Type B pancreatic cell (in vitro differentiated cells): ENCODE measurements around the gene OTOA. TPM values are rescaled to one million over a fixed set of nuclear protein-coding genes. Genes with fewer than 3 reads are reported as not detected.
"Not testable (repeated sequence)": the region's sequence is repeated elsewhere in the genome, so short reads cannot be mapped to it uniquely, and the experiment has no call there.

Experiments
- DNase-seq: peaks from one replicate; pipeline ENCODE4 v3.0.0; 2021; ENCODE audit warnings: mixed read lengths; ENCODE audit not compliant: unreplicated experiment; ENCODE audit errors: extremely low spot score
- H3K27ac Mint-ChIP-seq: 2 replicates; pipeline ENCODE4 v1.8.0; 2021; ENCODE audit warnings: mild to moderate bottlenecking, mixed read lengths
- H3K27me3 Mint-ChIP-seq: 2 replicates; pipeline ENCODE4 v1.8.0; 2021; ENCODE audit warnings: mixed read lengths
- H3K36me3 Mint-ChIP-seq: 2 replicates; pipeline ENCODE4 v1.8.0; 2021; ENCODE audit warnings: mixed read lengths
- H3K4me1 Mint-ChIP-seq: one replicate; pipeline ENCODE4 v1.8.0; 2021; ENCODE audit warnings: mixed read lengths; ENCODE audit not compliant: unreplicated experiment
- H3K4me3 Mint-ChIP-seq: 2 replicates; pipeline ENCODE4 v1.8.0; 2021; ENCODE audit warnings: mild to moderate bottlenecking, mixed read lengths
- H3K9me3 Mint-ChIP-seq: 2 replicates; pipeline ENCODE4 v1.8.0; 2021; ENCODE audit warnings: mixed read lengths
- total RNA-seq: library from RNA; stranded (reverse); gene quantifications from 2 replicates; pipeline ENCODE4 v1.2.1, GENCODE V29; 2021; ENCODE audit warnings: low replicate concordance
- TF ChIP-seq, protein P1 (sequence below): fragments of 200-600 bp; sonication (generic); conservative IDR thresholded peaks from 2 replicates; pipeline ENCODE4 v1.5.0; 2021; ENCODE audit warnings: antibody characterized with exemption, mild to moderate bottlenecking

The OTOA gene
- total RNA-seq, 1 donor from 2014 or later, result 0.17 TPM

GRCh38 chr16:21683184-21683583 lies 19.4 kb downstream of the OTOA start:
- H3K27me3 Mint-ChIP-seq, result peaks cover 14% of the 10 kb centered on the region
- no peaks in the 10 kb centered on the region for H3K36me3 Mint-ChIP-seq
- no peak for DNase-seq
- no peak overlapping the region for H3K4me3 Mint-ChIP-seq
- H3K27ac Mint-ChIP-seq, result no peak overlapping the region
- H3K4me1 Mint-ChIP-seq, result no peaks in the 10 kb centered on the region
- TF ChIP-seq, protein P1, sequence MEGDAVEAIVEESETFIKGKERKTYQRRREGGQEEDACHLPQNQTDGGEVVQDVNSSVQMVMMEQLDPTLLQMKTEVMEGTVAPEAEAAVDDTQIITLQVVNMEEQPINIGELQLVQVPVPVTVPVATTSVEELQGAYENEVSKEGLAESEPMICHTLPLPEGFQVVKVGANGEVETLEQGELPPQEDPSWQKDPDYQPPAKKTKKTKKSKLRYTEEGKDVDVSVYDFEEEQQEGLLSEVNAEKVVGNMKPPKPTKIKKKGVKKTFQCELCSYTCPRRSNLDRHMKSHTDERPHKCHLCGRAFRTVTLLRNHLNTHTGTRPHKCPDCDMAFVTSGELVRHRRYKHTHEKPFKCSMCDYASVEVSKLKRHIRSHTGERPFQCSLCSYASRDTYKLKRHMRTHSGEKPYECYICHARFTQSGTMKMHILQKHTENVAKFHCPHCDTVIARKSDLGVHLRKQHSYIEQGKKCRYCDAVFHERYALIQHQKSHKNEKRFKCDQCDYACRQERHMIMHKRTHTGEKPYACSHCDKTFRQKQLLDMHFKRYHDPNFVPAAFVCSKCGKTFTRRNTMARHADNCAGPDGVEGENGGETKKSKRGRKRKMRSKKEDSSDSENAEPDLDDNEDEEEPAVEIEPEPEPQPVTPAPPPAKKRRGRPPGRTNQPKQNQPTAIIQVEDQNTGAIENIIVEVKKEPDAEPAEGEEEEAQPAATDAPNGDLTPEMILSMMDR, result no peak
- H3K9me3 Mint-ChIP-seq, result no peaks in the 10 kb centered on the region

- H3K27ac Mint-ChIP-seq, result no peak overlapping the region
- no peaks in the 10 kb centered on the region for H3K9me3 Mint-ChIP-seq
- peaks cover 23% of the 10 kb centered on the region for H3K27me3 Mint-ChIP-seq
- no peaks in the 10 kb centered on the region for H3K36me3 Mint-ChIP-seq
- H3K4me3 Mint-ChIP-seq, result no peak overlapping the region
- no peaks in the 10 kb centered on the region for H3K4me1 Mint-ChIP-seq
- TF ChIP-seq, protein P1, result peak; percentile 70
- DNase-seq, result no peak
Observed at GRCh38 chr16:21684199-21684598, 20.4 kb downstream of the OTOA start.

- no peak for DNase-seq
- no peaks in the 10 kb centered on the region for H3K36me3 Mint-ChIP-seq
- no peak overlapping the region for H3K27ac Mint-ChIP-seq
Observed at GRCh38 chr16:21685034-21685455, 21.3 kb downstream of the OTOA start.

GRCh38 chr16:21689107-21689506 lies 25.3 kb downstream of the OTOA start:
- Mint-ChIP-seq H3K4me1 (no peaks in the 10 kb centered on the region), H3K27ac (no peak overlapping the region), H3K9me3 (no peaks in the 10 kb centered on the region), H3K36me3 (no peaks in the 10 kb centered on the region), H3K4me3 (no peak overlapping the region), H3K27me3 (peaks cover 15% of the 10 kb centered on the region)
- DNase-seq, result no peak
- TF ChIP-seq, protein P1, result no peak

More at GRCh38 chr16:21685034-21685455, 21.3 kb downstream of the OTOA start:
- TF ChIP-seq, protein P1, result no peak
- Mint-ChIP-seq H3K4me1 (no peaks in the 10 kb centered on the region), H3K9me3 (no peaks in the 10 kb centered on the region), H3K27me3 (peaks cover 24% of the 10 kb centered on the region), H3K4me3 (no peak overlapping the region)

DNA sequence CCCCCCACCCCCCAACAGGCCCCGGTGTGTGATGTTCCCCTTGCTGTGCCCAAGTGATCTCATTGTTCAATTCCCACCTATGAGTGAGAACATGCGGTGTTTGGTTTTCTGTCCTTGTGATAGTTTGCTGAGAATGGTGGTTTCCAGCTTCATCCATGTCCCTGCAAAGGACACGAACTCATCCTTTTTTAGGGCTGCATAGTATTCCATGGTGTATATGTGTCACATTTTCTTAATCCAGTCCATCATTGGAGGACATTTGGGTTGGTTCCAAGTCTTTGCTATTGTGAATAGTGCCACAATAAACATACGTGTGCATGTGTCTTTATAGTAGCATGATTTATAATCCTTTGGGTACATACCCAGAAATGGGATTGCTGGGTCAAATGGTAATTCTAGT lies 27.2 kb downstream of the OTOA start:
- peaks cover 15% of the 10 kb centered on the region for H3K27me3 Mint-ChIP-seq
- not testable (repeated sequence) for DNase-seq, H3K36me3 Mint-ChIP-seq, H3K4me1 Mint-ChIP-seq, H3K27ac Mint-ChIP-seq, H3K9me3 Mint-ChIP-seq, H3K4me3 Mint-ChIP-seq

GRCh38 chr16:21694609-21695008 lies 30.8 kb downstream of the OTOA start:
- H3K4me1 Mint-ChIP-seq, result no peaks in the 10 kb centered on the region
- no peak overlapping the region for H3K4me3 Mint-ChIP-seq
- no peak for DNase-seq
- H3K9me3 Mint-ChIP-seq, result no peaks in the 10 kb centered on the region
- H3K27me3 Mint-ChIP-seq, result no peaks in the 10 kb centered on the region
- H3K36me3 Mint-ChIP-seq, result no peaks in the 10 kb centered on the region
- no peak overlapping the region for H3K27ac Mint-ChIP-seq
- TF ChIP-seq, protein P1, result no peak
